Smooth muscle cell (in vitro differentiated cells): ENCODE data around the gene OLA1. TPM values are rescaled to one million over a fixed set of nuclear protein-coding genes. Genes with fewer than 3 reads are reported as not detected.

Experiments used
- DNase-seq: peaks from one replicate; lab custom pipeline; 2025; ENCODE audit not compliant: unreplicated experiment; lab: John Stamatoyannopoulos, UW
- H2AFZ ChIP-seq: fragments of 200-600 bp; sonication (generic); 2 replicates; pipeline ENCODE4 v1.6.0; 2016; ENCODE audit warnings: antibody characterized with exemption, low read depth, mild to moderate bottlenecking
- H3F3A ChIP-seq: fragments of 200-600 bp; sonication (generic); 2 replicates; pipeline ENCODE4 v1.6.0; 2017; ENCODE audit warnings: antibody characterized with exemption, low read depth
- H3K27ac ChIP-seq: fragments of 200-600 bp; sonication (generic); 2 replicates; pipeline ENCODE4 v1.5.1; 2016; ENCODE audit warnings: low read depth, mild to moderate bottlenecking
- H3K27me3 ChIP-seq: fragments of 200-600 bp; sonication (generic); 2 replicates; pipeline ENCODE4 v1.6.1; 2016; ENCODE audit warnings: low read depth, mild to moderate bottlenecking
- H3K36me3 ChIP-seq: fragments of 200-600 bp; sonication (generic); 2 replicates; pipeline ENCODE4 v1.5.1; 2016; ENCODE audit warnings: low read depth
- H3K4me1 ChIP-seq: fragments of 200-600 bp; sonication (generic); 2 replicates; pipeline ENCODE4 v1.5.1; 2016; ENCODE audit warnings: low read depth
- H3K4me2 ChIP-seq: fragments of 200-600 bp; sonication (generic); 2 replicates; pipeline ENCODE4 v1.6.0; 2016; ENCODE audit warnings: mild to moderate bottlenecking
- H3K4me3 ChIP-seq: fragments of 200-600 bp; sonication (generic); 2 replicates; pipeline ENCODE4 v1.5.1; 2016; ENCODE audit warnings: mild to moderate bottlenecking
- H3K79me2 ChIP-seq: fragments of 200-600 bp; sonication (generic); 2 replicates; pipeline ENCODE4 v1.6.0; 2016; ENCODE audit warnings: low read depth, mild to moderate bottlenecking
- H3K9ac ChIP-seq: fragments of 200-600 bp; sonication (generic); 2 replicates; pipeline ENCODE4 v1.6.0; 2016; ENCODE audit warnings: low read depth
- H3K9me3 ChIP-seq: fragments of 200-600 bp; sonication (generic); replicated peaks from 2 replicates; pipeline ENCODE4 v1.5.1; 2016; ENCODE audit warnings: low read depth
- H4K20me1 ChIP-seq: fragments of 200-600 bp; sonication (generic); 2 replicates; pipeline ENCODE4 v1.6.0; 2016; ENCODE audit warnings: low read depth
- CTCF ChIP-seq: fragments of 200-600 bp; sonication (generic); IDR thresholded peaks from 2 replicates; pipeline ENCODE4 v1.5.1; 2017; ENCODE audit warnings: borderline replicate concordance, mild to moderate bottlenecking, antibody characterized with exemption; ENCODE audit not compliant: insufficient read depth, poor library complexity, severe bottlenecking
- WGBS: methylation state at CpG from one replicate; pipeline ENCODE4 v1.1.7; 2016; ENCODE audit warnings: low lambda C conversion rate; 5-methylcytosine and 5-hydroxymethylcytosine counted together
- polyA plus RNA-seq: library from polyadenylated mRNA; unstranded; fragments of >200 nt; fragmentation: Nextera tagmentation; extraction: Ambion mirVana; gene quantifications from 2 replicates; pipeline ENCODE4 v1.2.1, GENCODE V29; 2016
- total RNA-seq: library from RNA; depleted of rRNA; stranded (reverse); fragments of >200 nt; gene quantifications from 2 replicates; pipeline ENCODE4 v1.2.3, GENCODE V29; 2014

OLA1 gene
- total and polyA plus RNA-seq, 2 experiments from 2014 or later: 59.6 to 76.0 TPM

DNA sequence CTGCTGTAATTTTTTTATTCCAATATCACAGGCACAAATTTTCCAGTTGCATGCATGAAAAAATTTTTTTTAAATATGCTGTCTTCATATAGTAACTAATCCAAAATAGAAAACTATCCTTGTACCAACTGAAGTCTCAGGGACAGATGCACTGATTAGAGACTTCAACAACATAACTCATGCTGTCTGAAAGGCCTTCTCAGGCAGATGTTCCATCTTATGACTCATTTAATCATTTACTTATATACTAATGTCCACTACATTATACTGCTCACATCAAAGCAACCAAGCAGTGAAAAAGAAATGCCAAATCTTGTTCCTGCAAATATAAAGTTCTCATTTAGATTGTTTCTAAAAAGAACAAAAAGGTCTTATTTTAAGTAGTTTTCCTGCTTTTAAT is 53.1 kb downstream of the OLA1 start:
- peaks cover 29% of the 10 kb centered on the region for H3K79me2 ChIP-seq
- no peak overlapping the region for H3K9ac ChIP-seq
- no peaks in the 10 kb centered on the region for H3F3A ChIP-seq
- no peaks in the 10 kb centered on the region for H4K20me1 ChIP-seq
- H3K27ac ChIP-seq: no peak overlapping the region
- no peak for DNase-seq
- TF ChIP-seq CTCF: no peak
- no peaks in the 10 kb centered on the region for H3K9me3 ChIP-seq
- no peak overlapping the region for H3K4me3 ChIP-seq
- H3K36me3 ChIP-seq: no peaks in the 10 kb centered on the region
- H3K27me3 ChIP-seq: no peaks in the 10 kb centered on the region
- no peak overlapping the region for H2AFZ ChIP-seq
- H3K4me2 ChIP-seq: no peak overlapping the region
- H3K4me1 ChIP-seq: no peaks in the 10 kb centered on the region

GRCh38 chr2:174193737-174194136 is 54.6 kb downstream of the OLA1 start:
- H3K27ac ChIP-seq: no peak overlapping the region
- no peaks in the 10 kb centered on the region for H3K36me3 ChIP-seq
- H3K9me3 ChIP-seq: no peaks in the 10 kb centered on the region
- no peak overlapping the region for H3K4me2 ChIP-seq
- H3K9ac ChIP-seq: no peak overlapping the region
- TF ChIP-seq CTCF: no peak
- H3K27me3 ChIP-seq: no peaks in the 10 kb centered on the region
- no peak overlapping the region for H2AFZ ChIP-seq
- DNase-seq: no peak
- H3K4me1 ChIP-seq: no peaks in the 10 kb centered on the region
- 99% methylated on average over 4 of the region's 4 CpGs for WGBS
- H3K4me3 ChIP-seq: no peak overlapping the region
- H4K20me1 ChIP-seq: no peaks in the 10 kb centered on the region
- H3K79me2 ChIP-seq: peaks cover 30% of the 10 kb centered on the region
- H3F3A ChIP-seq: no peaks in the 10 kb centered on the region

DNA sequence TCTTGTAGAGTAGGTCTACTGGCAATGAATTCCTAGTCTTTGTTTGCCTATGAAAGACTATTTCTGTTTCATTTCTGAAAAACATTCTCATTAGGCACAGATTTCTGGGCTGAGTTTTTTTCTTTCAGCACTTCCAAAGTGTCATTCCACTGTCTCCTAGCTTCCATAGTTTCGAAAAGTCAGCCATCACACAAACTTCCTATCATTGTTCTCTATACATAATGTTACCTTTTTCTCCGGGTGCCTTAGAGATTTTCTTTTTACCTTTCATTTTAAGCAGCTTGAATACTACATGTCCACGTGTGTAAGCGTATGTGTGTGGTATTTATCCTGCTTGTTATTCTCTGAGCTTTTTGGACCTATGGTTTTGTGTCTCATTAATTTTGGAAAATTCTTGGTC is 55.7 kb downstream of the OLA1 start:
- no peak for TF ChIP-seq CTCF
- H3K9ac ChIP-seq: no peak overlapping the region
- 89% methylated on average over 4 of the region's 4 CpGs for WGBS
- H3K79me2 ChIP-seq: peaks cover 33% of the 10 kb centered on the region
- H3K36me3 ChIP-seq: no peaks in the 10 kb centered on the region
- H3K27me3 ChIP-seq: no peaks in the 10 kb centered on the region
- H3K9me3 ChIP-seq: no peaks in the 10 kb centered on the region
- H3K27ac ChIP-seq: no peak overlapping the region
- no peak overlapping the region for H3K4me2 ChIP-seq
- no peaks in the 10 kb centered on the region for H3K4me1 ChIP-seq
- no peak for DNase-seq
- no peaks in the 10 kb centered on the region for H3F3A ChIP-seq
- H3K4me3 ChIP-seq: no peak overlapping the region
- no peak overlapping the region for H2AFZ ChIP-seq
- H4K20me1 ChIP-seq: no peaks in the 10 kb centered on the region

- Histone ChIP-seq H3K4me1 (no peaks in the 10 kb centered on the region), H3K27me3 (no peaks in the 10 kb centered on the region), H3K4me2 (no peak overlapping the region), H3K9ac (no peak overlapping the region), H3K4me3 (no peak overlapping the region), H3K79me2 (peaks cover 35% of the 10 kb centered on the region), H3K9me3 (no peaks in the 10 kb centered on the region), H3K27ac (no peak overlapping the region), H3F3A (no peaks in the 10 kb centered on the region), H3K36me3 (no peaks in the 10 kb centered on the region), H4K20me1 (no peaks in the 10 kb centered on the region), H2AFZ (no peak overlapping the region)
- WGBS: 97% methylated on average over 6 of the region's 6 CpGs
- no peak for TF ChIP-seq CTCF
- no peak for DNase-seq
Measured at GRCh38 chr2:174191342-174192074, 56.8 kb downstream of the OLA1 start.
